NCI-H1092 (cell line): ENCODE results near the gene ABCA1.
"Not testable (repeated sequence)": the region's sequence is repeated elsewhere in the genome, so short reads cannot be mapped to it uniquely, and the experiment has no call there.

Experiments
- DNase-seq: peaks from one replicate; lab custom pipeline; 2025; lab: John Stamatoyannopoulos, UW

Gene ABCA1

GRCh38 chr9:104944356-104944755 lies 16.4 kb upstream of the ABCA1 start:
- DNase-seq, result no peak

GRCh38 chr9:104941597-104941996 lies 13.6 kb upstream of the ABCA1 start:
- DNase-seq, result no peak

- DNase-seq, result no peak
Measured at GRCh38 chr9:104936291-104936690, 8.3 kb upstream of the ABCA1 start.

GRCh38 chr9:104935501-104935810 lies 7.5 kb upstream of the ABCA1 start:
- not testable (repeated sequence) for DNase-seq

GRCh38 chr9:104934691-104935500 lies 6.9 kb upstream of the ABCA1 start:
- DNase-seq, result no peak

- DNase-seq, result not testable (repeated sequence)
Measured at GRCh38 chr9:104933091-104933490, 5.1 kb upstream of the ABCA1 start.

- DNase-seq, result no peak
Measured at GRCh38 chr9:104931256-104931655, 3.3 kb upstream of the ABCA1 start.

GRCh38 chr9:104927216-104927911 lies 591 bp downstream of the ABCA1 start:
- DNase-seq, result peak; percentile 7

- DNase-seq, result no peak
Measured at GRCh38 chr9:104923740-104924139, 4.2 kb downstream of the ABCA1 start.

- DNase-seq, result no peak
Measured at GRCh38 chr9:104923289-104923688, 4.7 kb downstream of the ABCA1 start.

GRCh38 chr9:104922748-104923147 lies 5.2 kb downstream of the ABCA1 start:
- not testable (repeated sequence) for DNase-seq

GRCh38 chr9:104921067-104921741 lies 6.8 kb downstream of the ABCA1 start:
- no peak for DNase-seq

GRCh38 chr9:104915753-104916152 lies 12.2 kb downstream of the ABCA1 start:
- no peak for DNase-seq

GRCh38 chr9:104915049-104915448 lies 12.9 kb downstream of the ABCA1 start:
- DNase-seq, result no peak

GRCh38 chr9:104914466-104914865 lies 13.5 kb downstream of the ABCA1 start:
- no peak for DNase-seq

GRCh38 chr9:104912606-104913005 lies 15.3 kb downstream of the ABCA1 start:
- no peak for DNase-seq

GRCh38 chr9:104911032-104911607 lies 16.8 kb downstream of the ABCA1 start:
- DNase-seq, result no peak

GRCh38 chr9:104907278-104907951 lies 20.5 kb downstream of the ABCA1 start:
- DNase-seq, result no peak

- no peak for DNase-seq
Measured at GRCh38 chr9:104906441-104907277, 21.3 kb downstream of the ABCA1 start.

- DNase-seq, result no peak
Measured at GRCh38 chr9:104905931-104906330, 22.0 kb downstream of the ABCA1 start.
